CD4-positive, CD25-positive, alpha-beta regulatory T cell (primary cell): ENCODE measurements around the gene ANK3. TPM values are rescaled to one million over a fixed set of nuclear protein-coding genes. Genes with fewer than 3 reads are reported as not detected.
A peak's percentile ranks its signal among the peaks of the same experiment; 100 is the strongest.

ENCODE experiments used
- ATAC-seq, 2 donors: fragments of 150-1000 bp; cut with Tn5 transposase; one replicate each; pipeline ENCODE4 v1.10.0; 2021; ENCODE audit warnings: low read depth in 2 of 2, moderate number of reproducible peaks in 2 of 2, moderate library complexity in 1 of 2
- DNase-seq, 3 donors: peaks; one replicate each; pipeline versions ENCODE4 v3.0.0 to v3.0.0-alpha.2; 2012 to 2022; ENCODE audit warnings: mixed read lengths in 1 of 3
- H3K27ac ChIP-seq: one replicate; pipeline ENCODE4 v1.7.0; 2013; ENCODE audit warnings: mild to moderate bottlenecking, low read length; ENCODE audit not compliant: insufficient read depth, poor library complexity, severe bottlenecking
- H3K27me3 ChIP-seq: one replicate; pipeline ENCODE4 v1.7.0; 2013; ENCODE audit warnings: low read length; ENCODE audit not compliant: control insufficient read depth, insufficient read depth
- H3K36me3 ChIP-seq: one replicate; pipeline ENCODE4 v1.7.0; 2013; ENCODE audit warnings: mild to moderate bottlenecking, low read length, moderate library complexity; ENCODE audit not compliant: control insufficient read depth, insufficient read depth
- H3K4me1 ChIP-seq: 2 replicates; pipeline ENCODE4 v1.7.0; 2013; ENCODE audit warnings: mild to moderate bottlenecking, low read length; ENCODE audit not compliant: insufficient read depth, control insufficient read depth, poor library complexity, severe bottlenecking
- H3K4me3 ChIP-seq: one replicate; pipeline ENCODE4 v1.7.0; 2013; ENCODE audit warnings: low read depth, mild to moderate bottlenecking, low read length, moderate library complexity
- H3K9me3 ChIP-seq, 2 experiments: 1 replicate in 1 of 2; 2 replicates in 1 of 2; pipeline ENCODE4 v1.7.0; 2013; ENCODE audit warnings: low read length in 2 of 2, mild to moderate bottlenecking in 1 of 2, moderate library complexity in 1 of 2; ENCODE audit not compliant: control insufficient read depth in 2 of 2
- H3K27ac Mint-ChIP-seq, 3 donors: one replicate each; pipeline ENCODE4 v1.8.0; 2020 to 2022; ENCODE audit warnings: mild to moderate bottlenecking in 3 of 3, mixed read lengths in 3 of 3, moderate library complexity in 2 of 3
- H3K27me3 Mint-ChIP-seq: one replicate; pipeline ENCODE4 v1.8.0; 2022; ENCODE audit warnings: mild to moderate bottlenecking, mixed read lengths
- H3K36me3 Mint-ChIP-seq: one replicate; pipeline ENCODE4 v1.8.0; 2020; ENCODE audit warnings: mixed read lengths
- H3K4me1 Mint-ChIP-seq, 4 donors: one replicate each; pipeline ENCODE4 v1.8.0; 2020 to 2022; ENCODE audit warnings: mixed read lengths in 4 of 4, mild to moderate bottlenecking in 1 of 4
- H3K4me3 Mint-ChIP-seq, 4 donors: one replicate each; pipeline ENCODE4 v1.8.0; 2020 to 2022; ENCODE audit warnings: mild to moderate bottlenecking in 4 of 4, mixed read lengths in 4 of 4, moderate library complexity in 3 of 4
- H3K9me3 Mint-ChIP-seq, 7 donors: one replicate each; pipeline ENCODE4 v1.8.0; 2020 to 2022; ENCODE audit warnings: mixed read lengths in 7 of 7, mild to moderate bottlenecking in 3 of 7, moderate library complexity in 2 of 7
- polyA plus RNA-seq, 4 donors: library from polyadenylated mRNA; unstranded; fragments of 300-500 nt; fragmentation: Illumina TruSeq; gene quantifications; one replicate each; pipeline ENCODE4 v1.2.3, GENCODE V29; 2021
- total RNA-seq: library from RNA; stranded (reverse); gene quantifications from one replicate; pipeline ENCODE4 v1.2.3, GENCODE V29; 2022

ANK3 gene
- total and polyA plus RNA-seq, 5 donors from 2014 or later: 1.8 to 32.6 (median 3.1) TPM

GRCh38 chr10:60375293-60376004 lies 14.2 kb downstream of the ANK3 start:
- no peak for DNase-seq
- no peaks in the 10 kb centered on the region for H3K36me3 ChIP-seq
- no peak overlapping the region for H3K27ac ChIP-seq
- Mint-ChIP-seq H3K4me3 (no peak overlapping the region), H3K27ac (no peak overlapping the region), H3K36me3 (no peaks in the 10 kb centered on the region), H3K9me3 (peaks cover 0 to 2% (median 0%) of the 10 kb centered on the region in 7 donors), H3K27me3 (no peaks in the 10 kb centered on the region), H3K4me1 (no peaks in the 10 kb centered on the region)
- no peaks in the 10 kb centered on the region for H3K4me1 ChIP-seq
- no peak for ATAC-seq
- H3K27me3 ChIP-seq: no peaks in the 10 kb centered on the region
- no peaks in the 10 kb centered on the region for H3K9me3 ChIP-seq
- no peak overlapping the region for H3K4me3 ChIP-seq

- no peaks in the 10 kb centered on the region for H3K4me1 ChIP-seq
- H3K9me3 ChIP-seq: no peaks in the 10 kb centered on the region
- no peak overlapping the region for H3K4me3 ChIP-seq
- H3K27me3 ChIP-seq: no peaks in the 10 kb centered on the region
- H3K9me3 Mint-ChIP-seq: peaks cover 0 to 2% (median 0%) of the 10 kb centered on the region in 7 donors
- no peak for ATAC-seq
- H3K27ac ChIP-seq: no peak overlapping the region
- no peaks in the 10 kb centered on the region for H3K36me3 Mint-ChIP-seq
- H3K4me3 Mint-ChIP-seq: no peak overlapping the region
- H3K27ac Mint-ChIP-seq: peak overlapping the region in 1 of 3 donors; percentile 64
- no peaks in the 10 kb centered on the region for H3K4me1 Mint-ChIP-seq
- no peaks in the 10 kb centered on the region for H3K27me3 Mint-ChIP-seq
- no peak for DNase-seq
- no peaks in the 10 kb centered on the region for H3K36me3 ChIP-seq
These were observed 14.8 kb downstream of the ANK3 start for GRCh38 chr10:60374836-60375235.

GRCh38 chr10:60372436-60372835 lies 17.2 kb downstream of the ANK3 start:
- no peak for ATAC-seq
- H3K4me1 ChIP-seq: no peaks in the 10 kb centered on the region
- no peaks in the 10 kb centered on the region for H3K36me3 ChIP-seq
- H3K36me3 Mint-ChIP-seq: no peaks in the 10 kb centered on the region
- DNase-seq: no peak
- no peak overlapping the region for H3K4me3 ChIP-seq
- no peak overlapping the region for H3K4me3 Mint-ChIP-seq
- H3K27ac ChIP-seq: no peak overlapping the region
- H3K4me1 Mint-ChIP-seq: no peaks in the 10 kb centered on the region
- no peaks in the 10 kb centered on the region for H3K27me3 Mint-ChIP-seq
- H3K9me3 ChIP-seq: no peaks in the 10 kb centered on the region
- H3K27ac Mint-ChIP-seq: no peak overlapping the region
- peaks cover 0 to 2% (median 0%) of the 10 kb centered on the region in 7 donors for H3K9me3 Mint-ChIP-seq
- H3K27me3 ChIP-seq: no peaks in the 10 kb centered on the region

- H3K36me3 Mint-ChIP-seq: no peaks in the 10 kb centered on the region
- H3K4me1 Mint-ChIP-seq: no peaks in the 10 kb centered on the region
- no peaks in the 10 kb centered on the region for H3K9me3 ChIP-seq
- no peak for ATAC-seq
- no peak overlapping the region for H3K4me3 Mint-ChIP-seq
- H3K27ac ChIP-seq: no peak overlapping the region
- no peaks in the 10 kb centered on the region for H3K27me3 Mint-ChIP-seq
- no peak overlapping the region for H3K27ac Mint-ChIP-seq
- H3K9me3 Mint-ChIP-seq: peaks cover 0 to 2% (median 0%) of the 10 kb centered on the region in 7 donors
- H3K36me3 ChIP-seq: no peaks in the 10 kb centered on the region
- no peaks in the 10 kb centered on the region for H3K27me3 ChIP-seq
- DNase-seq: no peak
- no peak overlapping the region for H3K4me3 ChIP-seq
- H3K4me1 ChIP-seq: no peaks in the 10 kb centered on the region
These were observed 20.1 kb downstream of the ANK3 start for GRCh38 chr10:60369547-60369930.

- ATAC-seq: no peak
- no peak for DNase-seq
- no peaks in the 10 kb centered on the region for H3K4me1 ChIP-seq
- Mint-ChIP-seq H3K36me3 (no peaks in the 10 kb centered on the region), H3K27me3 (no peaks in the 10 kb centered on the region), H3K4me1 (no peaks in the 10 kb centered on the region), H3K4me3 (no peak overlapping the region), H3K9me3 (peaks cover 0 to 2% (median 0%) of the 10 kb centered on the region in 7 donors), H3K27ac (no peak overlapping the region)
- H3K4me3 ChIP-seq: no peak overlapping the region
- H3K27me3 ChIP-seq: no peaks in the 10 kb centered on the region
- no peak overlapping the region for H3K27ac ChIP-seq
- no peaks in the 10 kb centered on the region for H3K9me3 ChIP-seq
- H3K36me3 ChIP-seq: no peaks in the 10 kb centered on the region
These were observed 20.7 kb downstream of the ANK3 start for GRCh38 chr10:60368875-60369546.

GRCh38 chr10:60367901-60368300 lies 21.8 kb downstream of the ANK3 start:
- no peaks in the 10 kb centered on the region for H3K27me3 ChIP-seq
- DNase-seq: no peak
- H3K27ac ChIP-seq: no peak overlapping the region
- H3K36me3 ChIP-seq: no peaks in the 10 kb centered on the region
- H3K4me3 ChIP-seq: no peak overlapping the region
- H3K27ac Mint-ChIP-seq: no peak overlapping the region
- H3K36me3 Mint-ChIP-seq: no peaks in the 10 kb centered on the region
- no peak for ATAC-seq
- H3K4me1 Mint-ChIP-seq: no peaks in the 10 kb centered on the region
- no peak overlapping the region for H3K4me3 Mint-ChIP-seq
- H3K9me3 Mint-ChIP-seq: no peaks in the 10 kb centered on the region
- H3K4me1 ChIP-seq: no peaks in the 10 kb centered on the region
- H3K9me3 ChIP-seq: no peaks in the 10 kb centered on the region
- no peaks in the 10 kb centered on the region for H3K27me3 Mint-ChIP-seq

- DNase-seq: no peak
- no peaks in the 10 kb centered on the region for H3K27me3 Mint-ChIP-seq
- Histone ChIP-seq H3K36me3 (no peaks in the 10 kb centered on the region), H3K4me3 (no peak overlapping the region), H3K9me3 (no peaks in the 10 kb centered on the region), H3K27ac (no peak overlapping the region), H3K27me3 (no peaks in the 10 kb centered on the region), H3K4me1 (no peaks in the 10 kb centered on the region)
- H3K4me3 Mint-ChIP-seq: no peak overlapping the region
- H3K36me3 Mint-ChIP-seq: no peaks in the 10 kb centered on the region
- no peak overlapping the region for H3K27ac Mint-ChIP-seq
- no peak for ATAC-seq
- H3K9me3 Mint-ChIP-seq: no peaks in the 10 kb centered on the region
- H3K4me1 Mint-ChIP-seq: no peaks in the 10 kb centered on the region
These were observed 22.2 kb downstream of the ANK3 start for GRCh38 chr10:60367431-60367830.

GRCh38 chr10:60367024-60367423 lies 22.7 kb downstream of the ANK3 start:
- Mint-ChIP-seq H3K9me3 (no peaks in the 10 kb centered on the region), H3K36me3 (no peaks in the 10 kb centered on the region), H3K27me3 (no peaks in the 10 kb centered on the region), H3K4me3 (no peak overlapping the region), H3K27ac (no peak overlapping the region), H3K4me1 (no peaks in the 10 kb centered on the region)
- Histone ChIP-seq H3K27me3 (no peaks in the 10 kb centered on the region), H3K4me3 (no peak overlapping the region), H3K9me3 (no peaks in the 10 kb centered on the region), H3K4me1 (no peaks in the 10 kb centered on the region), H3K27ac (no peak overlapping the region), H3K36me3 (no peaks in the 10 kb centered on the region)
- DNase-seq (no peak), ATAC-seq (no peak)
